Ecto neural progenitor cell (in vitro differentiated cells): ENCODE results near the gene BCL2.

Source experiments
- DNase-seq: peaks from one replicate; pipeline ENCODE4 v3.0.0-alpha.2; 2018; ENCODE audit warnings: low spot score

The BCL2 gene

DNA sequence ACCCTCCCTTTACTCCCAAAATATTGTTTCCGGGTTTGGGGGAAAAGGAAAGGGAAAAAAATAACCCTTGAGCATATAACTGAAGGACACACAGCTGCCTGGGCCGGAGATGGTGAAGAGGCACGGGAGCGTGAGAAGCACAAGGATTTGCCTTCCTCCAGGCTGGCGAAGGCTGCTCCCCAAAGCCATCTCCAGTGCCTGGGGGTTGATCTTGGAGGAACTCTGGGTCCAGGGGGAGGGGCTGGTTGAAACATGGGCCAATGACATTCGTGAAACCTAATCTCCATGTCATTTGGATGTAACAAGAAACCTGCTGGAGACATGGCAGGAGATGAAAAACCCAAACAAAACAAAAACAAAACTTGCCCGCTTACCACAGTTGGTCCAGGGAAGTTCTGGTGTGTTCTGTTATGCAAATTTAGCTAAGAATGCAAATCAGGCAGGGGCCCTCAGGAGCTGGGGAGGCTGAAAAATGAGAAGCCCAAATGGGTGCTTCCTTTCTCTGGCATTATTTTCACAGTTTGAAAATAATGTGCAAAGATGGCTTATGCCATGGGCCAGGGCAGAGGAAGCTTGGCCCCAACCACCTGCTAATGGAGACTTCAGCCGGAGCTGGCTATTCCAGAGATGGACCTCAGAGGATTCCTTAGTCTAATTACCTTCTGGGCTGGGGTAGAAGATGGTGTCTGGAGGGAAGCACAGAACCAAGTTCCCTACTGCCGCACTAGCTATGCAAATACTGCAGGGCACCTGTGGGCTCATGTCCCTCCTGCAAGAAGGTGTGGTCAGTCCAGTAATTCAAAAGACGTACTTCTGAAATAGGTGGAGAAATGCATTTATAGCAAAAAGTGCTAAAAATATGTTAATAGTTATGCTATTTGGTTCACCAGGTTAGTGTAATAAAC lies 180.9 kb downstream of the BCL2 start:
- DNase-seq, result peak; percentile 66

DNA sequence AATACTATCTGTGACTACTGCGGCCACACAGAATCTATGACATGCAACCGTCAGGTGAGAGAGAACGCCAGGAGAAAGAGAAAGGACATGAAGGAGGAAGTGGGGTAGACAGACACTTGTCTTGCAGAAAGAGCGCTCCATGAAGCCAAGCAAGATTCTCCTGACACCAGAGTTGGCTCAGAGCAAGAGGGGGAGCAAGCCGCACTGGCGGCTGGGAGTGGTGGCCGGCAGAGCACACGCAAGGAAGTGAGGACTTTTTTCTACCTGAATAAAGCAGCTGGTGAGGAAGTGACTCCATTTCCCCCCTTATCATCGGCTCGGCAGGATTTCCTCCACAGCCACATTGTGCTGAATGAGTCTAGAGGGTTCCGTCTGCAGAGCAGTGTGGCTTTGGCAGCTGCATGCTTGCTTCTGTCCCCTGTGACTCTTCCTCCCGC lies 181.6 kb downstream of the BCL2 start:
- no peak for DNase-seq

DNA sequence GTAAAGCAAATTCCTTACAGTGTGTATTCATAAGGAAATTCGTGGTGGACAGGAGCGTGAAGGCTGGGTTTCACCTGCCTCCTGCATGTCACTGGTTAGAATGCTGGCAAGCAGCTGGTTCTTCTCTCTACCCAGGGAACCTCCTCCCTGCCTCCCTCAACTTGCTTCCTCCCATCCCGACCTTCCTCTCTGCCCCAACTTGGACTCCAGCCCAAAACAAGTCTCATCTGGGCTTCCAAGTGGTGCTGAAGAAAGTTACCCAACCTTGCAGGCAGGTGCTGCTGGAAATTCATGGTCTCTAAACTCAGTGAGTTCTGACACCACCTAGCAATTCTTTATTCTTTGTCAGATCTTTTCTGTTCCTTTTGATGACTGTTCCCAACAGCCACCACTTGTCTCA lies 184.5 kb downstream of the BCL2 start:
- DNase-seq, result no peak

DNA sequence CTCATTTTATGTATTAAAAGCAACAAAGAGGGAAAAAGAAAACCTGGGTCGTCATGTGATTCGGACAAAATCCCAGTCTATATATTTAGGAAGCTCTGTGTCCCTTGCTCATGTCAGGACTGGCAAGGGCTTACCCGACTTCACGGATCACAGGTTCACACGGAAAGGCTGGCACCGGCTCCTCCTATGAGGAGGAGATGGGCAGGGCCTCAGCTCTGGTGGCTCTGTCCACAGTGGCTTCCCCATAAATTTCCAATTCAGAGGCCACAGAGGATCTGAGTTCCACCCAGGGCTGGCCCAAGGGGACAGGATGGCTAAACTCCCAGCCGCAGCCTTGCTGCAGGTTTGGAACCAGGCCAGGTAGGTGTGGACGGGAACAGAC lies 186.8 kb downstream of the BCL2 start:
- no peak for DNase-seq

DNA sequence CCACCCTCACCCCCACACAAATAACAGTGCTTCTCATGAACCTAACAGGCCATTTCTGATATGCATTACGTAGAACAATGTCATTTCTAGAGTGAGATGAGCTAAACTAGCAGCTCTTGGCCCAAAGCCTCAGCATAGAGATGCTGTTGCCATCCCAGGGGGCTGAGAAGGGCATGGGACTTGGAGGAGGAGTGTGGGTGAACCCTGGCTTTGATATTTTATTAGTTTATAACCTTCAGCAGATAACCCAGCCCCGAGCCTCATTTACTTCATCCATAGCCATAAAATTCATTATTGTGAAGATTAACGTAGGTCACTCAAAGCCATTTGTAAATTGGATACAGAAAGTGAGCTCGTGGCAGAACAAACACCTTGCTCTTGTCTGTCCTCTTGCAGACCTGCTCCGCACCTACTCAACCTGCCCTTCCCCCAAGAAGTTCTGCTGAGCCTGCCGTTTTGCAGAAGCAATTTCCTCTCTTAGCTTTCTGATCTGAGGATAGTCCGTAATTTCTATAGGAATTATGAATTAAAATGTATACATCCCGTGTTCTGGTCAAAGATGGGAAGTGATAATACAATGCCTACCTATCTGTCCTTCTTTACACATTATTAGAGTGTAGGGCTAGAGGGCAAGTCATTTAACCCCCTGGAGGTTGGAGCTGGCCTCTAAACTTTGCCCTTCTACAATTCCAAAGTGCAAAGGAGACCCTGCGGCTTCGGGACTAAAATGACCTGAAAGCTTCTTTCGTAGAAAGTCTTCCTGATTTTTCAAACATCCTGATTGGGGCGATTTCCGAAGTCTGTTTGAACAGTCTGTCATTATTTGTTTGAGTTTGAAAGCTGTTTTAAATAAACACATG lies 187.4 kb downstream of the BCL2 start:
- DNase-seq, result no peak

DNA sequence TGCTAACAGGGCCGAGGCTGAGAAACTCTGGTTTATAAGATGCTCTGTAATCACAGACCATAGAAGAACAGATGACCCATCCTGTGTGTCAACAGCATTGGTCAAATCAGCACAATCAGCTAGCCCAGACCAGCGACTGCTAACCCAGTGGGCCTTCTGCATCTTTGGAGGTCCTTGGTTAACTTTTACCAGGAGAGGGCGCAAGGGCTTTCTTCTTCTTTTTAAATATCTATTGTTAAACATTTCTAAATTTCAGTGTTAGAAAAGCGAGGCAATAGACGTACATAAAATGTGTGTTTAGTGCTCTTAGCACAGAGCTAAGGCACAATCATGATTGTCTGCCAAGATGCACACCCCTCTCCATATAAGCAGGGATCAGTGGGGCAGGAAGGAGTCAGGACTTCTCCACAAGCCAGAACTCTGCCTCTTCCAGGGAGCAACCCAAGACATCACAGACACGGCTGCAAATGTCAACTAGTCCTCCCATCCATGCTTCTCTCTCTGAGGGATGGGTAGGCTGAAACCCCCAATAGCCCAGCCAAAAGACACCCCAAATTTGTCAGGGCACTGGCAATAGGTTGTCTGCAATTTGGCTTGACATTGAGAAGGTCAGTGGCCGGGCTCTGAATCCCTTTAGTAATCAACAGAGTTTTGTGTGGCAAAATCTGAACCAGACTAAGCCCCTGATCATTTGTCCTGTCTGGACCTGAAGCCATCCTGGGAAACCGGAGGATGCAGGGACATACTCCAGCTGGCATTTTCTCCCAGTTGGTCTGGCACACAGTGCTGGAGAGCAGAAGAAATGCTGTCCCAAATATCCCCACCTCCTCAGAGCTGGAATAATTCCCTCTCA lies 188.2 kb downstream of the BCL2 start:
- no peak for DNase-seq

DNA sequence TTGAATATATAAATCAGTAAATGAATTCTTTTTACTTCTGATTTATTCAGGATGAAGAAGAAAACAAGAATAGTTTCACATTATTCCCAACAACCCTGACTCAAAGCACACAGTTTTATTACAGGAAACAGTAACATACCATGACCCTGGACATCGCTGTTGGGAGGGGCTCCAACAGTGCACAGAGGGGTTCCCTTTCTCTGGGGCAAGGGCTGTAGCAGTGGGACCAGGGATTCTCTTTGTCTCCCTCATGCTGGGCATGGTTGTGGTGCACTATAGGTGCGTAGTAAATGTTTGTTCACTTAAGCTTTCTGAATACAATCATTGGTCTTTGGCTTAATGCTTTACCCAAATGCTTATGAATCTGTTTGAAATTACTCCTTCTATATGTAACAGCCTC lies 189.4 kb downstream of the BCL2 start:
- no peak for DNase-seq

DNA sequence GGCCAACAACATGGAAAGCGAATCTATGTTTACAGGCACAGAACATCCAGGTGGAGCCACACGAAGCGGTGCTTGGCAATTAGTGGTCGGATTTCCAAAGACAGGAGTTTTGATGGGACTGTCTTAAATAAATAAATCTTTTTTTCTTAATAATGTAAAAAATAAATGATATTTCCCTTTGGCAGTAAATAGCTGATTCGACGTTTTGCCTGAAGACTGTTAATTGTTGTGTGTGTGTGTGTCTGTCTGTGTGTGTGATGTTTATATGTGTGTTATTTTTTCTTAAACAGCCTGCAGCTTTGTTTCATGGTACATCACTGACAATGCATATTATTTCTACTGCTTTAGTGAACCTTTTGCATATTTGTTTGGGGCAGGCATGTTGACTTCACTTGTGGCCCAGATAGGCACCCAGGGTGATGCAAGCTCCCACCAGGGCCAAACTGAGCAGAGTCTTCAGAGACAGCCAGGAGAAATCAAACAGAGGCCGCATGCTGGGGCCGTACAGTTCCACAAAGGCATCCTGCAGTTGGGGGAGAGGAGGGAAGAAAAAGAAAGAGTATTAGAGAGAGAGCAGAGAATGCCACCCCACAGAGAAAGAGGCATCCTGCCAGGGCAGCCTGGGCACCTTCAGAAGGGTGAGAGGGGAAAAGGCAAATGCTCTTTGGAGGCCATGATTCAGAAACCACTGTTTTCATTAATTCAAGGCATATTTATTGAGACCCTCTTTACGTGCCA lies 191.2 kb downstream of the BCL2 start:
- no peak for DNase-seq

DNA sequence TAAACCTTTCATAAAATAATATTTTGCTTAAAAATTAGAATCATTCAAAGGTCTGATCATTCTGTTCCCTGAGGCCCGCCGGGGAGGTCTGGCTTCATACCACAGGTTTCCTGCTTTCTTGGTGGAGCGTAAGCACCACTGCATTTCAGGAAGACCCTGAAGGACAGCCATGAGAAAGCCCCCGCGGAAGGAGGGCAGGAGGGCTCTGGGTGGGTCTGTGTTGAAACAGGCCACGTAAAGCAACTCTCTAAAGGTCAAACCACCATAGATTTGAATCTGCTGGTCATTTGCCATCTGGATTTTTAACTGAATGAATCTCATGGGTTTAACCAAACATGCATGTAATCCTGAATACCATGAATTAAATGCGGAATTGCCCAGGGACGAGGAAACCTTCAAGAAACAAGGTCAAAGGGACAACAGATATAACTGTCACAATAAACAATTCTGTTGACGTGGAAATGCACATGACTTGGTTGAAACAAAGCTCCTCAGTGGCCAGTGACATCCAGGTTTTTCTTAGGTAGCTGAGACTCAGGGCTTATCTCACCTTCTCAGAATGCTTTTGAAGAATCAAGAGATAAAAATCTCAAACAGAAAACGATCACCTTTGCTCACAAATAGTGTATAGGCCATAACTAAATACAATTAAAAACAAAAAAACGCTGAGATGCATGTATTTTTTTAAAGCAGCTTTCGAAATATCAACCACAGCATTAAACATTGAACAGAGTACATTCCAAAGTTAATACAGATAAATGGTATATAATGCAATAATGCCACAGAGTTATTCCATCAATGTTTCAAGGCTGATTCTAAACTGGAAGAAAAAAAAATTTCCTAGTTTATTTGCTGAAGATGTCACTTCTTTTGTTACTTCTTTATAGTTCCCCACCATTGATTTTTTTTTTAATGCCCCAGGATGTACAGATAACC lies 193.2 kb downstream of the BCL2 start:
- no peak for DNase-seq

DNA sequence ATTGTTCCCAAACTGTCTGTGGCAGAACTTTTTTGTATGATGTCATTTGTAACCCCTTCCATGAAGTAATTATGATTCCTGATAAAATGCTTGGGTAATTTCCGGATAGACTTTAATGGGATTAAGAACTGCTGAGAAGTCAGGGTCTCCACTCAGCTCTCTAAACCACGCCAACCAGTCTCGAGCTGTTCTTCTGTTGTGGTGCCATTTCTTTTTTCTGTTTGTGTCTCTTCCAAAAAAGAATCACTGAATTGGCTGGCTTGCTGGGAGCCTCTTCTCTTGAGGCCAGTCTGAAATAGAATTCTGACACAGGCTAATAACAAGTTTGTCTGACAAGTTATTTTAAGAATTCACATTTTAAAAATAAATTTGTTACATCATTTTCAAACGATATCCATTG lies 198.9 kb downstream of the BCL2 start:
- DNase-seq, result no peak

DNA sequence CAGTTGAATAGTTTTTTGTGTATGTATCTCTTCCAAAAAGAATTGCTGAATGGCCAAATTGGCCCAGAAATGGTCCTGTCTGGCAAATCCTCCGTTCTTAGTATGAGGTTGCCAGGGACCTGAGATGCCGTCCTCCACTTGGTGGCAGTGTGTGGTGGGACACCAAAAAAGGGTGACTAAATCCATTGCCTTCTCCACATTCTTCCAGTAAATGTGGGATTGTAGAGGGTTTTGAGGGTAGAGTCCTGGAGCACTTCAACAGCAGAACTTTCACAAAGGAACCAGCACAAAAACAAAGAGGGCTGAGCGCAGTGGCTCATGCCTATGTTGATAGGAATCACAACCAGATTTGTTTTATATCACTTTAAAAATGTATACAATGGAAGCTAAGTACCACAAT lies 199.9 kb downstream of the BCL2 start:
- no peak for DNase-seq

DNA sequence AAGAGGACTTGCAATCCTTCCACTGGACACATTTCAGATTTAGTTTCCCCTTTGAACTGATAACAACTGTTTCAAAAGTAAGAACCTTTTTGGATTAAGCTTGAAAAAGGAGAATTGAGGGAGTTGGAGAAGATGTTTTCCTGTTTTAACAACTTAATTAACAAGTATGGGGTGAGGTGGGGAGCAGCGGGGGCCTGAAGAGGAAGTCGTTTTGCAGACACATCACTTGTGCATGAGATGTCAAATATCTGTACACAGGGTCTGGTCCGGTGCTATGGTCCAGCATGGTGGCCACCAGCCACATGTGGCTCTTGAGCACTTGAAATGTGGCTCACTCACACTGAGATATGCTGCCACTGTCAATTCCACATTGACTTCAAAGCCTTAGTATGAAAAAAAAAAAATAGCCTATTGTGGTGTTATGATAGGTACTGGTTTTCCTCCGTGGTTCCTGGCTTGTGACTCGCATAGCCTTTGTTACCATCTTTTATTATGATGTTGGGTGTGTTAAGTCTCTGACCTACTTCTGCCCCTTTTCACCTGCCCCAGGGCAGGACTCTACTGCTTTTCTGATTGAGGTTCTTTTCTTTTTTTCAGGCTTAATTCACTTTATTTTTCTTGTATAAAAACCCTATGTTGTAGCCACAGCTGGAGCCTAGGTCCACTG lies 205.5 kb downstream of the BCL2 start:
- no peak for DNase-seq

DNA sequence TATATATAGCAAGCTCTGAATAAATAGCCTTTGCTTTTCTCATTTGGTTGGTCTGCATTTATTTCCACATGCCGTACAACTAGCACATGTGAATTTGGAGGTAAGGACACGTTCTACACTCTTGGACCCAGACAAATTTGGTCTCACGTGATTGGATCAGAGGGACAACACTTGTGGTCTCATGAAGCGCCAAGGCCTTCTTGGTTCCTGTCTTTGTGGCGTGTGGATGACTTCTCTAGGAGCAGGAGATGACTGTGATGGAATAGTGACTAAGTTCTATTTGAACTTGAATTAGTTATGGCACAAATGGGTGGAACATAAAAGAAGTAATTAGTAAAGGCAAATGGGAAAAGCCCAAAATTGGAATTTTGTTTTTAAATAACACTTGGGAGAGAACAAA lies 206.9 kb downstream of the BCL2 start:
- DNase-seq, result no peak

DNA sequence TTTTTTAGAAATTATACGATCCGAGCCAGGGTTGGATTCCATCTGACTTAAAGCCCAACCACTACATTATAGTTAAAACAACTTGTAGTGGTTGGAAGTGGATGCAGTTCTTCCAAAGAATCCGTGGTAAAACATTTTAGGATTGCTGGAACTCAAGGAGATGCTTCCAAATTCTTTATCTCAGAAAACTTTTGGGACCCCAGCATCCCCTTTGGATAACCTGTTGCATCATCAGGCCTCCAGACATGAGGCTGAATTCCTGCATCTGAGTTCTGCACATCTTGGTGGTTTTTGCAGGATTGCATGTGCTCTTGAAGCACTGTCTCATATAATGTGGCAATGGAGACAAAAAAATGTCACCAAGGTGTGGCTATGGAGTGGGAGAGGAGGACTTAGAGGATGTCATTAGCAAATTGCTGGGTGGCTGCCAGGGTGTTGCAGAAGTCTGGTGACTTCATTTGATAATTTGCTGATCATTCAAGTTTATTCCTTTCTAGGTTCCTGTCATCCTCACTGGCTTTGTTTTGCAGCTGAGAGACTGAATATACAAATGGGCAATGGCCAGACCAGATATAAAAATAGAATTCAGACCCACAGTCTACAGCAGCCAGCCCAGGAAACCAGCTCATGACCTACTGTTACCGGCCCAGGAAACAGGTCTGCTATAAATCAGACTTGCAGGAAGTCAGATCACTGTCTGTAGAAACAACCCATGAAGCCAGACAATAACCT lies 207.7 kb downstream of the BCL2 start:
- DNase-seq, result no peak

DNA sequence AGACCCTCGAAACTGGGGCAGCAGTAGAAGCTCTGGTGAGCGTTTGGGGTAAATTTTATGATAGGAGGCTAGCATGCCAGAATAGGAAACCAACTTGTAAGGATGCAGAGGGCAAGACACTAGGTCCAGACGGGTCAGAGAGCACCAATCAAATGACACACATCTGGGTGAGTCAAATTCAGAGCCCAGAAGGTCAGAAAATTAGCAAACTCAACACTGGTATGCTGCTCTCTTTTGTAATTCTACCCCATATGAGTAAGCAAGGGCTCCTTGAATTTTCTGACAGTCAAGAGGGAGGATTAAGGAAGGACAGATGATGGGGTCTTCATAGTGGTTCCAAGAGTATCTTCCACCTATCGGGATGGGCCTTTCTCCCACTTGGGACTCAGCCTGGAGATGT lies 209.8 kb downstream of the BCL2 start:
- no peak for DNase-seq

DNA sequence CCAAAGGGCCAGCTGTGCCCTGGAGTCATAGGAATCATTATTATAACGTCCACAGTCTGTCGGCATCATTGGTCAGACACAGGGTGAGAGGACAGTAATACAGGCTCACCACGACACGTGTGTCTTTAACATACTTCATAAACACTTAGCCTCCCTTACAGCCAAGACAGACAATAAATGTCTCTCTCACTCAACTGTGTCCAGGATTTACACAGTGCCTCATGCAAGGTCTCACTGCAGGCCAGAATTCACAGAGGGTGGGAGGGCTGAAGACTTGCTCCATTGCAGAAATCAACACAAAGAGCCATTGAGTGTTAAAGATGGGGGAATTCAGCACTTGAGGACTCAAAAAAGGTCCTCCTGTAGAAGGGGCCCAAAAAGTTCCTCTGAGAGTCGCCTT lies 210.5 kb downstream of the BCL2 start:
- DNase-seq, result no peak

DNA sequence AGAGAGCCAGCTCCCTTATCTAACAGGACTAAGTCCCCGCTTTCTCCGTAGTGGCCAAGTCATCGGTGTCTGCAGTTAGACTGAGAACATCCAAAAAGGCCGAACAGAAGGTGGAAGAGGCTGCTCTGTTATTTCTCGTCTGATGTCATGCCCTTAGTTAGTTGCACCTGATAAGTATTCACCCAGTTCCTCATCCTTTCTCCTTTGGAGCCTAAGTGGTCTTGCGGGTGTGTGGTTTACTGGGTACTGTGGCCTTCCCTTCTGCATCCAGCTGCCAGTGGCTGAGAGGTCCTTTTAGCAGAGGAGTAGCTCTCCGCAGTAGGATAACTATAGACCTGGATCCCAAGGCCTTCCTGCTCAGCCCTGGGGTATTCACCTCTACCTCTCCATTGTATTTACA lies 211.6 kb downstream of the BCL2 start:
- DNase-seq, result no peak

DNA sequence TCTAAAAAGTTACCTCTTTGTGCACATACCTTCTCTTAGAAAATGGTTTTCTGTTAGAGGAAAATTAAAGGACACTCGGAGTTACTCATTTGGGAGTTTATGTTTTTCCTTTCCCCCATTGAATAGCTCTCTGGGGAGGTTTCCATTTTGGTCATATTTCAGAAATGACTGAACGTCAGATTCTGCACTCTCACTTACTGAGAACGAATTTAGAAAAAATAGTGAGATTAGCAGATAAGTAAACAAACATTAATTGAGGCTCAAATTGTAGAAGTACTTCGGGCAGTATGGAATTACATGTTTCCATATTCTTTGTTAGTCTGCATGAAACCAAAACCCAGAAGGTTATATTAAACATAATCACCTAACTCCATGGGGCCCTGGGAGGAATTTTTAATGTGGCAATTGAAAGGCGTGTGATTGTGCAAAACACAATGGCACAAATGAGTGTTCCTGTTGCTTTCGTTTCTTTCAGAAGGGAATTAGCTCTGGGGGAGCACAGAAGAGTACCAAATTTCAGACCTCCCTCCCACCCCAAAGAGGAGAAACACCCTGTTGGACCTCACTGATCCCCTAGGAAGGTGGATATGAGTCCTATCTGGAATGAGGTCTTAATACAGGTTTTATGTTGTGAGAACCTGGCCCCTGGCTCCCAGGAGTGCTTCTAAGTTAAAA lies 212.3 kb downstream of the BCL2 start:
- no peak for DNase-seq

DNA sequence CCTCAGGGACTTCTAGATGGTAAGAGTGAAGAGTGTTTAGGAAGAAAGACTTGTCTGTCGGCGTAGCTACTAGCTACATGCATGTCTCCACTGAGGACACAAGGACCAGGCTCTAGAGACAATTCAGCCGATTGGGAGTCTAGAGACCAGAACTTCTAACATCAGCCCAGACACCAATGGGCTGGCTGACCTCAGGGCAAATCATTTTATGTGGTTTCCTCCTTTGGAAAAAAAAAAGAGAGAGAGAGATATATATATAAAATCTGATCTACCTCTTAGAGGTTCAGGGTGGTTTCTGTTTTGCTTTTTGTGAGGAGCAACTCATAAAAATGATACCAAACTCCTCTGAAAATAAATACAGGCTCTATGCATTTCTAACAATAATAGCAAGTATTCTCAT lies 212.8 kb downstream of the BCL2 start:
- DNase-seq, result no peak
